Thyroid gland (tissue), 4 donors: ENCODE results near the gene TMEM51.

Source experiments
- POLR2A ChIP-seq, 2 donors: fragments of 450-650 bp; IDR thresholded peaks; one replicate each; pipeline ENCODE4 v1.6.1; 2017; ENCODE audit warnings: antibody characterized with exemption in 2 of 2, mild to moderate bottlenecking in 2 of 2, moderate library complexity in 1 of 2
- TF ChIP-seq, protein P1 (sequence below), 6 experiments: fragments of 200-600 bp in 3 of 6; fragments of 450-650 bp in 3 of 6; sonication (generic) in 3 of 6; IDR thresholded peaks; one replicate each; pipeline ENCODE4 v1.5.1; 2016 to 2019; ENCODE audit warnings: antibody characterized with exemption in 6 of 6, mild to moderate bottlenecking in 2 of 6, inconsistent platforms in 1 of 6, moderate library complexity in 1 of 6

DNA sequence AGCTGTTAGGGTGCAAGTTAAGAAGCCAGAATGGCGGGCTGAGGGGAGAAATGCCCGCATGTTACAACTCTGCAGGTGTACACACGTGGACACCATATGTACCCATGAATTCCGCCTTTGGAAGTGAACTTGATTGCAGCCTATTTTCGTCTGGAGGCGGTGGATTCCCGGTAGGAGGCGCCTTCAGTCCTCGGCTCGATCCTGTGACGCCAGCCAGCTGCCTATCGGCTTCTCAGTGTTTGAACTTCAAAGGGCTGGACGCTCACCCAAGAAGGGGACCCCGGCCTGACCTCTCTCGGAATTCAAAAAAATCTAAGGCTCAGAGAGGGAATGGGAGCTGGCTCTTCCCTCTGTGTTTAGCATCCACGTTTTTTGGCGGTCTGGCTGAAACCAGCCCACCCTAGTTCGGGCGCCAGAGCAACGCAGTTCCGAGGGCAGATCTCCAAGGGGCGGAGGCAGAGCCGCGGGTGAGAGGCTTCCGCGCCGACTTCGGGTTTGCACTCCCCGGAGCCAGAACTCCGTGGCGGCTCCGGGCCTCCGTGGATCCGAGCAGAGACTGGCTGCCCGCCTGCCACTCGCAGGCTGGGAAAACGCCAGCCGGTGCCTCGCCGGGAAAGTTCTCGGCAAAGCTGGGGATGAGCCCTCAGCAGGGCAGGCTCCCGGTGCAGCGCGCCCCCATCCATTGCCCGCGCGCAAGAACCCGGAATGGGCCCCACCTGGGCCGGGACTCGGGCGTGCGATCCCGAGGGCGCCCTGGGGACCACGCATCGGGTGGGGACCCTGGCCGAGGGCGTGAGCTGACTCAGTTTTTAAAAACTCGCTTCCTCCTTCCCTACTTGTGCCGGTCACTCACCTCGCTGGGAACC is 996 bp upstream of the TMEM51 start:
- TF ChIP-seq, protein P1, sequence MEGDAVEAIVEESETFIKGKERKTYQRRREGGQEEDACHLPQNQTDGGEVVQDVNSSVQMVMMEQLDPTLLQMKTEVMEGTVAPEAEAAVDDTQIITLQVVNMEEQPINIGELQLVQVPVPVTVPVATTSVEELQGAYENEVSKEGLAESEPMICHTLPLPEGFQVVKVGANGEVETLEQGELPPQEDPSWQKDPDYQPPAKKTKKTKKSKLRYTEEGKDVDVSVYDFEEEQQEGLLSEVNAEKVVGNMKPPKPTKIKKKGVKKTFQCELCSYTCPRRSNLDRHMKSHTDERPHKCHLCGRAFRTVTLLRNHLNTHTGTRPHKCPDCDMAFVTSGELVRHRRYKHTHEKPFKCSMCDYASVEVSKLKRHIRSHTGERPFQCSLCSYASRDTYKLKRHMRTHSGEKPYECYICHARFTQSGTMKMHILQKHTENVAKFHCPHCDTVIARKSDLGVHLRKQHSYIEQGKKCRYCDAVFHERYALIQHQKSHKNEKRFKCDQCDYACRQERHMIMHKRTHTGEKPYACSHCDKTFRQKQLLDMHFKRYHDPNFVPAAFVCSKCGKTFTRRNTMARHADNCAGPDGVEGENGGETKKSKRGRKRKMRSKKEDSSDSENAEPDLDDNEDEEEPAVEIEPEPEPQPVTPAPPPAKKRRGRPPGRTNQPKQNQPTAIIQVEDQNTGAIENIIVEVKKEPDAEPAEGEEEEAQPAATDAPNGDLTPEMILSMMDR (IDR thresholded peaks at IDR 0.05), result peak in 5 of 6 experiments; percentile 32 to 70 (median 62)
- peak in 1 of 2 donors; percentile 51 for TF ChIP-seq POLR2A (IDR thresholded peaks at IDR 0.05)
